Stomach (tissue), 4 donors: ENCODE results near the gene CFAP299.

Source experiments
- EP300 ChIP-seq: sonication (generic); formaldehyde crosslinking; IDR thresholded peaks from one replicate; pipeline ENCODE4 v1.6.1; 2017; ENCODE audit warnings: antibody characterized with exemption
- POLR2A ChIP-seq, 4 donors: fragments of 450-650 bp; IDR thresholded peaks; one replicate each; pipeline ENCODE4 v1.6.1; 2016; ENCODE audit warnings: antibody characterized with exemption in 4 of 4, control low read depth in 2 of 4, mild to moderate bottlenecking in 1 of 4, moderate library complexity in 1 of 4
- TF ChIP-seq, protein P1 (sequence below), 7 experiments: fragments of 450-650 bp in 4 of 7; fragments of 200-600 bp in 3 of 7; sonication (generic) in 3 of 7; IDR thresholded peaks; one replicate each; pipeline ENCODE4 v1.5.1; 2016 to 2019; ENCODE audit warnings: antibody characterized with exemption in 7 of 7, control low read depth in 2 of 7, mild to moderate bottlenecking in 1 of 7

DNA sequence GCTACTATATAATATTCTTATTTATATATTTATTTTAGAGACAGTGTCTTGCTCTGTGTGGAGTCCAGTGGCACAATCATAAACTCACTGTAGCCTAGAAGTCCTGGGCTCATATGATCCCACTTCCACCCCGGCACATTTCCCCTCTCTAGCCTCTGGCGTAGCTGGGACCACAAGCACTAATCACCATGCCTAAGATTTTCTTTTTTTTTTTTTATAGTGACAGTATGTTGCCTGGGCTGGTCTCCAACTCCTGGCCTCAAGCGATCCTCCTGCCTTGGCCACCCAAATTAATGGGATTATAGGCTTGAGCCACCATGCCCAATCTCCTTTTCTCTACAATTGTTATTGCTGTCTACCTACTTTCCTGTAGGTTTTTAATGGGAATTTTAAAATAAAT is 620.9 kb downstream of the CFAP299 start:
- TF ChIP-seq, protein P1, sequence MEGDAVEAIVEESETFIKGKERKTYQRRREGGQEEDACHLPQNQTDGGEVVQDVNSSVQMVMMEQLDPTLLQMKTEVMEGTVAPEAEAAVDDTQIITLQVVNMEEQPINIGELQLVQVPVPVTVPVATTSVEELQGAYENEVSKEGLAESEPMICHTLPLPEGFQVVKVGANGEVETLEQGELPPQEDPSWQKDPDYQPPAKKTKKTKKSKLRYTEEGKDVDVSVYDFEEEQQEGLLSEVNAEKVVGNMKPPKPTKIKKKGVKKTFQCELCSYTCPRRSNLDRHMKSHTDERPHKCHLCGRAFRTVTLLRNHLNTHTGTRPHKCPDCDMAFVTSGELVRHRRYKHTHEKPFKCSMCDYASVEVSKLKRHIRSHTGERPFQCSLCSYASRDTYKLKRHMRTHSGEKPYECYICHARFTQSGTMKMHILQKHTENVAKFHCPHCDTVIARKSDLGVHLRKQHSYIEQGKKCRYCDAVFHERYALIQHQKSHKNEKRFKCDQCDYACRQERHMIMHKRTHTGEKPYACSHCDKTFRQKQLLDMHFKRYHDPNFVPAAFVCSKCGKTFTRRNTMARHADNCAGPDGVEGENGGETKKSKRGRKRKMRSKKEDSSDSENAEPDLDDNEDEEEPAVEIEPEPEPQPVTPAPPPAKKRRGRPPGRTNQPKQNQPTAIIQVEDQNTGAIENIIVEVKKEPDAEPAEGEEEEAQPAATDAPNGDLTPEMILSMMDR (IDR thresholded peaks at IDR 0.05), result no peak
- no peak for TF ChIP-seq POLR2A (IDR thresholded peaks at IDR 0.05)
- no peak for TF ChIP-seq EP300
